ENCODE measurements around the gene PIH1D1. TPM values are rescaled to one million over a fixed set of nuclear protein-coding genes. Genes with fewer than 3 reads are reported as not detected.

Gene PIH1D1
- total and polyA plus RNA-seq, 10 of the 15 experiments (the other 5 are each of a cell fraction or from before 2014, with no cell fraction given), result 16.1 to 153 (median 106) TPM

DNA sequence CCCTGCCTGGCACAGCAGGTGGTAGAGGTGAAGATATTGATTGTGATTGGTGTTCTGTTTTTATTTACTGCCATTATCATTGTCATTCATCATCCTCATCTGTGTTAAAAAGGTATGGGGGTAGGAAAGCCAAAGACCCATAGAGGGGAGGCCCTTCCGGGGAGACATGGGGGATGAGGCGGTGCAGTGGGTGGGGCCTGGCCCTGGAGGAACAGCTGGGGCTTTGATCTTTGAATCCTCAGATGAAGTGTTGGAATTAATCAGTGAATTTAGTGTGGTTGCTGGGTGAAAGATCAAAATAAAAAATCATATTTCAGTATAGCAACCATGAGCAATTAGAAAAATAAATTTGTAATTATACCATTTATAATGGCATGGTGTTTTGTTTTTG lies 35.8 kb downstream of the PIH1D1 start:
- peaks cover 2 to 13% of the 10 kb centered on the region in 2 experiments; a peak in 3 of 4 replicates for H3K27me3 ChIP-seq (replicated peaks in 1 of 2; ENCODE audit: control insufficient read depth in 2 of 2, insufficient read depth in 2 of 2, low read length in 1 of 2)
- no peak for DNase-seq (ENCODE audit: low read depth, low spot score)
- H3K9me3 ChIP-seq (replicated peaks; ENCODE audit: control insufficient read depth, insufficient read depth, low read length), result no peaks in the 10 kb centered on the region
- H3K36me3 ChIP-seq (ENCODE audit: control insufficient read depth in 2 of 2, insufficient read depth in 2 of 2, low read length in 1 of 2), result no peaks in the 10 kb centered on the region
- H3K79me2 ChIP-seq (ENCODE audit: control insufficient read depth, insufficient read depth, low read length), result no peaks in the 10 kb centered on the region
- no peak overlapping the region for H3K9ac ChIP-seq (ENCODE audit: control insufficient read depth, insufficient read depth, low read length)
- H2AFZ ChIP-seq (ENCODE audit: control insufficient read depth, low read depth, low read length), result peak overlapping the region; percentile 19; the same call in 1 of the 2 replicates
- H3K4me1 ChIP-seq (ENCODE audit: control insufficient read depth, insufficient read depth, low read length), result 0 out of 2 replicates have a peak, but pooled peaks cover 3% of the 10 kb centered on the region
- H4K20me1 ChIP-seq (ENCODE audit: control insufficient read depth, insufficient read depth), result no peaks in the 10 kb centered on the region
- H3K4me2 ChIP-seq (ENCODE audit: control insufficient read depth, insufficient read depth), result no peak overlapping the region
- in situ Hi-C loops (cut with MboI) (no loop called here), intact Hi-C loops (cut with micrococcal nuclease; ENCODE audit: unreplicated experiment) (no loop called here)
- BruUV-seq (replicated peaks), result no TSS peak
- H3K4me3 ChIP-seq, result no peak overlapping the region
- ChIA-PET CTCF (interaction anchor here (0.7 to 3.8 kb wide), 7 partner anchors 10 to 113 kb away, joined by 3 to 19 read pairs (median 3); partner anchors contain the start of gene FLT3LG), POLR2A (no interaction called here), RAD21 (ENCODE audit: unreplicated experiment) (interaction anchor here (0.8 to 1.8 kb wide), 6 partner anchors 8 to 55 kb away, joined by 3 to 4 read pairs (median 3); no protein-coding TSS in a partner anchor), SMC1A (ENCODE audit: uncharacterized antibody, unreplicated experiment) (interaction anchor here (1.1 to 3.0 kb wide), 5 partner anchors 8 to 24 kb away, joined by 3 to 9 read pairs (median 4); partner anchors contain the start of gene GFY)
- FAIRE-seq, result no peak
- ATAC-seq, result peak; percentile 19; the same call in 2 of the 3 replicates
- WGBS (ENCODE audit: insufficient coverage, insufficient replicate concordance, low lambda C conversion rate, missing lambda C conversion rate), result 81% methylated on average over 2 of the region's 2 CpGs
- H3K27ac ChIP-seq (ENCODE audit: control insufficient read depth, insufficient read depth), result no peak overlapping the region
- TF ChIP-seq, protein P1, sequence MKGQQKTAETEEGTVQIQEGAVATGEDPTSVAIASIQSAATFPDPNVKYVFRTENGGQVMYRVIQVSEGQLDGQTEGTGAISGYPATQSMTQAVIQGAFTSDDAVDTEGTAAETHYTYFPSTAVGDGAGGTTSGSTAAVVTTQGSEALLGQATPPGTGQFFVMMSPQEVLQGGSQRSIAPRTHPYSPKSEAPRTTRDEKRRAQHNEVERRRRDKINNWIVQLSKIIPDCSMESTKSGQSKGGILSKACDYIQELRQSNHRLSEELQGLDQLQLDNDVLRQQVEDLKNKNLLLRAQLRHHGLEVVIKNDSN (IDR thresholded peaks at IDR 0.05; ENCODE audit: borderline replicate concordance, extremely low read length, insufficient read depth, low read depth, low read length), result no peak
- TF ChIP-seq KAT2A (conservative IDR thresholded peaks at IDR 0.05; ENCODE audit: control insufficient read depth, low read depth, low read length) (no peak), STAT3 (IDR thresholded peaks at IDR 0.05; ENCODE audit: low read depth, low read length) (no peak), IRF4 (IDR thresholded peaks at IDR 0.05; ENCODE audit: low read depth, low read length) (no peak), PAX8 (IDR thresholded peaks at IDR 0.05) (no peak), BMI1 (IDR thresholded peaks at IDR 0.05; ENCODE audit: borderline replicate concordance) (no peak), CHD1 (IDR thresholded peaks at IDR 0.05; ENCODE audit: low read depth, low read length) (no peak), MYC (IDR thresholded peaks at IDR 0.05; ENCODE audit: insufficient read depth, insufficient read length, insufficient replicate concordance, low read length, severe bottlenecking) (no peak), RFX5 (IDR thresholded peaks at IDR 0.05; ENCODE audit: low read depth, low read length) (no peak), STAT1 (conservative IDR thresholded peaks at IDR 0.05) (no peak), LARP7 (IDR thresholded peaks at IDR 0.05) (no peak), TCF12 (IDR thresholded peaks at IDR 0.05; ENCODE audit: low read depth, low read length) (no peak)
- TF ChIP-seq, protein P2, sequence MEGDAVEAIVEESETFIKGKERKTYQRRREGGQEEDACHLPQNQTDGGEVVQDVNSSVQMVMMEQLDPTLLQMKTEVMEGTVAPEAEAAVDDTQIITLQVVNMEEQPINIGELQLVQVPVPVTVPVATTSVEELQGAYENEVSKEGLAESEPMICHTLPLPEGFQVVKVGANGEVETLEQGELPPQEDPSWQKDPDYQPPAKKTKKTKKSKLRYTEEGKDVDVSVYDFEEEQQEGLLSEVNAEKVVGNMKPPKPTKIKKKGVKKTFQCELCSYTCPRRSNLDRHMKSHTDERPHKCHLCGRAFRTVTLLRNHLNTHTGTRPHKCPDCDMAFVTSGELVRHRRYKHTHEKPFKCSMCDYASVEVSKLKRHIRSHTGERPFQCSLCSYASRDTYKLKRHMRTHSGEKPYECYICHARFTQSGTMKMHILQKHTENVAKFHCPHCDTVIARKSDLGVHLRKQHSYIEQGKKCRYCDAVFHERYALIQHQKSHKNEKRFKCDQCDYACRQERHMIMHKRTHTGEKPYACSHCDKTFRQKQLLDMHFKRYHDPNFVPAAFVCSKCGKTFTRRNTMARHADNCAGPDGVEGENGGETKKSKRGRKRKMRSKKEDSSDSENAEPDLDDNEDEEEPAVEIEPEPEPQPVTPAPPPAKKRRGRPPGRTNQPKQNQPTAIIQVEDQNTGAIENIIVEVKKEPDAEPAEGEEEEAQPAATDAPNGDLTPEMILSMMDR (IDR thresholded peaks at IDR 0.05 in 2 of 3, conservative IDR thresholded peaks at IDR 0.05 in 1 of 3; ENCODE audit: control insufficient read depth in 2 of 3, extremely low read depth in 1 of 3, insufficient read depth in 1 of 3, low read depth in 3 of 3, low read length in 3 of 3), result no peak
- TF ChIP-seq, protein P3, sequence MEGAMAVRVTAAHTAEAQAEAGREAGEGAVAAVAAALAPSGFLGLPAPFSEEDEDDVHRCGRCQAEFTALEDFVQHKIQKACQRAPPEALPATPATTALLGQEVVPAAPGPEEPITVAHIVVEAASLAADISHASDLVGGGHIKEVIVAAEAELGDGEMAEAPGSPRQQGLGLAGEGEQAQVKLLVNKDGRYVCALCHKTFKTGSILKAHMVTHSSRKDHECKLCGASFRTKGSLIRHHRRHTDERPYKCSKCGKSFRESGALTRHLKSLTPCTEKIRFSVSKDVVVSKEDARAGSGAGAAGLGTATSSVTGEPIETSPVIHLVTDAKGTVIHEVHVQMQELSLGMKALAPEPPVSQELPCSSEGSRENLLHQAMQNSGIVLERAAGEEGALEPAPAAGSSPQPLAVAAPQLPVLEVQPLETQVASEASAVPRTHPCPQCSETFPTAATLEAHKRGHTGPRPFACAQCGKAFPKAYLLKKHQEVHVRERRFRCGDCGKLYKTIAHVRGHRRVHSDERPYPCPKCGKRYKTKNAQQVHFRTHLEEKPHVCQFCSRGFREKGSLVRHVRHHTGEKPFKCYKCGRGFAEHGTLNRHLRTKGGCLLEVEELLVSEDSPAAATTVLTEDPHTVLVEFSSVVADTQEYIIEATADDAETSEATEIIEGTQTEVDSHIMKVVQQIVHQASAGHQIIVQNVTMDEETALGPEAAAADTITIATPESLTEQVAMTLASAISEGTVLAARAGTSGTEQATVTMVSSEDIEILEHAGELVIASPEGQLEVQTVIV (IDR thresholded peaks at IDR 0.05; ENCODE audit: borderline replicate concordance, partially characterized antibody), result no peak
- TF ChIP-seq, protein P4, sequence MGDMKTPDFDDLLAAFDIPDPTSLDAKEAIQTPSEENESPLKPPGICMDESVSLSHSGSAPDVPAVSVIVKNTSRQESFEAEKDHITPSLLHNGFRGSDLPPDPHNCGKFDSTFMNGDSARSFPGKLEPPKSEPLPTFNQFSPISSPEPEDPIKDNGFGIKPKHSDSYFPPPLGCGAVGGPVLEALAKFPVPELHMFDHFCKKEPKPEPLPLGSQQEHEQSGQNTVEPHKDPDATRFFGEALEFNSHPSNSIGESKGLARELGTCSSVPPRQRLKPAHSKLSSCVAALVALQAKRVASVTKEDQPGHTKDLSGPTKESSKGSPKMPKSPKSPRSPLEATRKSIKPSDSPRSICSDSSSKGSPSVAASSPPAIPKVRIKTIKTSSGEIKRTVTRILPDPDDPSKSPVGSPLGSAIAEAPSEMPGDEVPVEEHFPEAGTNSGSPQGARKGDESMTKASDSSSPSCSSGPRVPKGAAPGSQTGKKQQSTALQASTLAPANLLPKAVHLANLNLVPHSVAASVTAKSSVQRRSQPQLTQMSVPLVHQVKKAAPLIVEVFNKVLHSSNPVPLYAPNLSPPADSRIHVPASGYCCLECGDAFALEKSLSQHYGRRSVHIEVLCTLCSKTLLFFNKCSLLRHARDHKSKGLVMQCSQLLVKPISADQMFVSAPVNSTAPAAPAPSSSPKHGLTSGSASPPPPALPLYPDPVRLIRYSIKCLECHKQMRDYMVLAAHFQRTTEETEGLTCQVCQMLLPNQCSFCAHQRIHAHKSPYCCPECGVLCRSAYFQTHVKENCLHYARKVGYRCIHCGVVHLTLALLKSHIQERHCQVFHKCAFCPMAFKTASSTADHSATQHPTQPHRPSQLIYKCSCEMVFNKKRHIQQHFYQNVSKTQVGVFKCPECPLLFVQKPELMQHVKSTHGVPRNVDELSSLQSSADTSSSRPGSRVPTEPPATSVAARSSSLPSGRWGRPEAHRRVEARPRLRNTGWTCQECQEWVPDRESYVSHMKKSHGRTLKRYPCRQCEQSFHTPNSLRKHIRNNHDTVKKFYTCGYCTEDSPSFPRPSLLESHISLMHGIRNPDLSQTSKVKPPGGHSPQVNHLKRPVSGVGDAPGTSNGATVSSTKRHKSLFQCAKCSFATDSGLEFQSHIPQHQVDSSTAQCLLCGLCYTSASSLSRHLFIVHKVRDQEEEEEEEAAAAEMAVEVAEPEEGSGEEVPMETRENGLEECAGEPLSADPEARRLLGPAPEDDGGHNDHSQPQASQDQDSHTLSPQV (IDR thresholded peaks at IDR 0.05), result no peak
